OCI-LY7 (cell line): Measurements from ENCODE around the gene TWF2. TPM values are rescaled to one million over a fixed set of nuclear protein-coding genes. Genes with fewer than 3 reads are reported as not detected.

ENCODE experiments used
- BruUV-seq: library from RNA; stranded (reverse); fragments of 400-500 nt; replicated peaks from 2 replicates; lab custom pipeline; 2021; lab: Mats Ljungman, UMichigan
- CTCF ChIA-PET: fragments of 300-600 bp; sonication (Branson Sonifier 250); formaldehyde crosslinking; loops from one replicate; lab custom pipeline; 2022; ENCODE audit warnings: antibody characterized with exemption; ENCODE audit not compliant: unreplicated experiment; lab: Charles Lee
- POLR2A ChIA-PET: fragments of 300-600 bp; sonication (Branson Sonifier 250); formaldehyde crosslinking; loops from one replicate; lab custom pipeline; 2022; ENCODE audit warnings: antibody characterized with exemption; lab: Charles Lee
- DNase-seq: peaks from one replicate; pipeline ENCODE4 v3.0.0-alpha.2; 2015; ENCODE audit warnings: low spot score
- H2AFZ ChIP-seq: fragments of 200-600 bp; sonication (generic), shearing (Covaris generic); 2 replicates; pipeline ENCODE4 v1.6.1; 2014; ENCODE audit warnings: mild to moderate bottlenecking, antibody characterized with exemption, low read length, moderate library complexity
- H3K27ac ChIP-seq: fragments of 200-600 bp; sonication (generic); 2 replicates; pipeline ENCODE4 v1.5.1; 2014; ENCODE audit warnings: mixed run types, low read depth, mild to moderate bottlenecking, moderate library complexity, low read length, inconsistent platforms; ENCODE audit not compliant: poor library complexity, severe bottlenecking
- H3K36me3 ChIP-seq: fragments of 200-600 bp; sonication (generic); 2 replicates; pipeline ENCODE4 v1.6.1; 2014; ENCODE audit warnings: mild to moderate bottlenecking, antibody characterized with exemption, low read length, moderate library complexity, mixed read lengths; ENCODE audit not compliant: insufficient read depth
- H3K4me1 ChIP-seq: fragments of 200-600 bp; sonication (generic); 2 replicates; pipeline ENCODE4 v1.5.1; 2014; ENCODE audit warnings: mild to moderate bottlenecking, low read length; ENCODE audit not compliant: insufficient read depth, poor library complexity, severe bottlenecking
- H3K4me2 ChIP-seq: fragments of 200-600 bp; sonication (generic); 2 replicates; pipeline ENCODE4 v1.6.1; 2014; ENCODE audit warnings: mild to moderate bottlenecking, low read length
- H3K4me3 ChIP-seq: fragments of 200-600 bp; sonication (generic); 2 replicates; pipeline ENCODE4 v1.5.1; 2014; ENCODE audit warnings: mild to moderate bottlenecking, low read depth, low read length; ENCODE audit not compliant: poor library complexity, severe bottlenecking
- H3K79me2 ChIP-seq: fragments of 200-600 bp; sonication (generic); 2 replicates; pipeline ENCODE4 v1.6.1; 2016; ENCODE audit warnings: low read depth, mild to moderate bottlenecking, low read length, moderate library complexity, mixed read lengths; ENCODE audit not compliant: insufficient read depth
- H3K9me2 ChIP-seq: fragments of 200-600 bp; sonication (generic); 2 replicates; pipeline ENCODE4 v1.6.1; 2016; ENCODE audit warnings: mild to moderate bottlenecking, low read length, mixed read lengths; ENCODE audit not compliant: insufficient read depth
- H3K9me3 ChIP-seq: fragments of 200-600 bp; sonication (generic); 2 replicates; pipeline ENCODE4 v1.6.1; 2014; ENCODE audit warnings: mild to moderate bottlenecking, mixed run types, low read length, mixed read lengths
- H4K20me1 ChIP-seq: fragments of 200-600 bp; sonication (generic); 2 replicates; pipeline ENCODE4 v1.6.1; 2014; ENCODE audit warnings: mild to moderate bottlenecking, antibody characterized with exemption, low read length, moderate library complexity, mixed read lengths; ENCODE audit not compliant: insufficient read depth
- CTCF ChIP-seq: fragments of 200-600 bp; sonication (generic); conservative IDR thresholded peaks from 2 replicates; pipeline ENCODE4 v1.5.1; 2014; ENCODE audit warnings: mild to moderate bottlenecking, antibody characterized with exemption, low read length, moderate library complexity, mixed read lengths
- EZH2phosphoT487 ChIP-seq: fragments of 200-600 bp; sonication (generic); IDR thresholded peaks from 2 replicates; pipeline ENCODE4 v1.6.1; 2018; ENCODE audit warnings: low read depth, borderline replicate concordance, mild to moderate bottlenecking, mixed run types, antibody characterized with exemption, low read length, moderate library complexity, mixed read lengths
- intact Hi-C: fragments of 100-400 bp; cut with micrococcal nuclease; formaldehyde crosslinking; loops from one replicate; pipeline ENCODE4 v1.10.0; 2022; ENCODE audit not compliant: unreplicated experiment
- total RNA-seq, 2 experiments: library from RNA; depleted of rRNA in 1 of 2; stranded (reverse); fragments of >200 nt in 1 of 2; shearing (Covaris generic) in 1 of 2; gene quantifications; 2 replicates each; pipeline ENCODE4 v1.2.3, GENCODE V29; 2014 to 2022

The TWF2 gene
- total RNA-seq, 2 experiments from 2014 or later = 52.8 to 64.9 TPM

- no peak overlapping the region for H3K4me2 ChIP-seq
- H3K4me3 ChIP-seq = no peak overlapping the region
- no peak overlapping the region for H3K27ac ChIP-seq
- ChIA-PET CTCF (interaction anchor here (0.8 to 1.3 kb wide), 3 partner anchors 8 to 47 kb away, joined by 3 to 4 read pairs (median 3); no protein-coding TSS in a partner anchor), POLR2A (no interaction called here)
- no peak overlapping the region for H2AFZ ChIP-seq
- H3K79me2 ChIP-seq = no peaks in the 10 kb centered on the region
- no peaks in the 10 kb centered on the region for H3K9me2 ChIP-seq
- no TSS peak for BruUV-seq
- peaks cover 53% of the 10 kb centered on the region for H3K36me3 ChIP-seq
- intact Hi-C loops = loop anchor here (2.0 kb wide), 1 partner anchor 108 kb away; no protein-coding TSS in a partner anchor
- no peaks in the 10 kb centered on the region for H3K9me3 ChIP-seq
- TF ChIP-seq EZH2phosphoT487 (no peak), CTCF (no peak)
- no peaks in the 10 kb centered on the region for H4K20me1 ChIP-seq
- peaks cover 23% of the 10 kb centered on the region for H3K4me1 ChIP-seq
- no peak for DNase-seq
Observed at GRCh38 chr3:52230461-52230860, 8.5 kb downstream of the TWF2 start.

- H3K9me2 ChIP-seq = no peaks in the 10 kb centered on the region
- POLR2A ChIA-PET = no interaction called here
- no peak overlapping the region for H3K4me3 ChIP-seq
- H3K36me3 ChIP-seq = peaks cover 50% of the 10 kb centered on the region
- H3K27ac ChIP-seq = no peak overlapping the region
- TF ChIP-seq EZH2phosphoT487 (no peak), CTCF (no peak)
- H3K9me3 ChIP-seq = no peaks in the 10 kb centered on the region
- H3K4me2 ChIP-seq = no peak overlapping the region
- no peak overlapping the region for H2AFZ ChIP-seq
- intact Hi-C loops = loop anchor here (2.0 to 5.0 kb wide), 3 partner anchors 77 to 218 kb away; partner anchors contain the start of genes POC1A and SEMA3G
- H3K79me2 ChIP-seq = peaks cover 7% of the 10 kb centered on the region; the same call in 1 of the 2 replicates
- no TSS peak for BruUV-seq
- no peaks in the 10 kb centered on the region for H4K20me1 ChIP-seq
- H3K4me1 ChIP-seq = peaks cover 28% of the 10 kb centered on the region
- CTCF ChIA-PET = no interaction called here
- no peak for DNase-seq
Observed at GRCh38 chr3:52229656-52230055, 9.3 kb downstream of the TWF2 start.

- H3K79me2 ChIP-seq = peaks cover 16% of the 10 kb centered on the region; the same call in 1 of the 2 replicates
- H3K9me3 ChIP-seq = no peaks in the 10 kb centered on the region
- no peak overlapping the region for H3K4me2 ChIP-seq
- POLR2A ChIA-PET = no interaction called here
- no peak overlapping the region for H2AFZ ChIP-seq
- TF ChIP-seq CTCF (no peak), EZH2phosphoT487 (no peak)
- no peak for DNase-seq
- H4K20me1 ChIP-seq = no peaks in the 10 kb centered on the region
- H3K36me3 ChIP-seq = peaks cover 42% of the 10 kb centered on the region
- BruUV-seq = TSS peak; percentile 76
- H3K4me1 ChIP-seq = peaks cover 37% of the 10 kb centered on the region
- H3K9me2 ChIP-seq = no peaks in the 10 kb centered on the region
- intact Hi-C loops = loop anchor here (5.0 kb wide), 2 partner anchors 77 to 218 kb away; partner anchors contain the start of genes POC1A and SEMA3G
- no peak overlapping the region for H3K4me3 ChIP-seq
- CTCF ChIA-PET = no interaction called here
- no peak overlapping the region for H3K27ac ChIP-seq
Observed at GRCh38 chr3:52228751-52229291, 10.1 kb downstream of the TWF2 start.
